Astrocyte (in vitro differentiated cells and primary cell): ENCODE results near the gene KCNE1.

Experiments used
- EZH2 ChIP-seq: IDR thresholded peaks from 2 replicates; pipeline ENCODE4 v1.6.1; 2012; ENCODE audit warnings: mild to moderate bottlenecking, low read length, inconsistent platforms; ENCODE audit not compliant: insufficient read depth
- TF ChIP-seq, protein P1 (sequence below): IDR thresholded peaks from 2 replicates; pipeline ENCODE4 v1.5.1; 2011; ENCODE audit warnings: low read depth, mild to moderate bottlenecking, inconsistent platforms, low read length, moderate library complexity; ENCODE audit not compliant: insufficient read depth

DNA sequence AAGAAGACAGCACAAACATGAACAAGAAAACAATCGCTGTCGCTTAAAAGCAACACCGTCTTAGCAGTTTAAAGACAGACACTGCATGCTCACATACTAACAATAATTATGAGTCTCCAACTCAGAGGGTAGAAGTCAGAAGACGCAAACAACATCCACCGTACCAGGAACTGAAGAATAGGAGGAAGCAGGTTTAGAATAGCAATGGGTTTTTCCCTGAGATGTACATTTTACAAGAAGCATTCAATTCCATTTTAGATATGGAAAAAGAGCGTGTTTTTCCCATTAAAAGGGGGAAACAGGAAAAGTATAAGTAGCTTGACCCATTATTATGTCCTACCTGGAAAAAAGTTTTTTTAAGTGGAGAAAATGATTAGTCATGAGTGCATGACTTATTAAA lies 34.5 kb upstream of the KCNE1 start:
- TF ChIP-seq, protein P1, sequence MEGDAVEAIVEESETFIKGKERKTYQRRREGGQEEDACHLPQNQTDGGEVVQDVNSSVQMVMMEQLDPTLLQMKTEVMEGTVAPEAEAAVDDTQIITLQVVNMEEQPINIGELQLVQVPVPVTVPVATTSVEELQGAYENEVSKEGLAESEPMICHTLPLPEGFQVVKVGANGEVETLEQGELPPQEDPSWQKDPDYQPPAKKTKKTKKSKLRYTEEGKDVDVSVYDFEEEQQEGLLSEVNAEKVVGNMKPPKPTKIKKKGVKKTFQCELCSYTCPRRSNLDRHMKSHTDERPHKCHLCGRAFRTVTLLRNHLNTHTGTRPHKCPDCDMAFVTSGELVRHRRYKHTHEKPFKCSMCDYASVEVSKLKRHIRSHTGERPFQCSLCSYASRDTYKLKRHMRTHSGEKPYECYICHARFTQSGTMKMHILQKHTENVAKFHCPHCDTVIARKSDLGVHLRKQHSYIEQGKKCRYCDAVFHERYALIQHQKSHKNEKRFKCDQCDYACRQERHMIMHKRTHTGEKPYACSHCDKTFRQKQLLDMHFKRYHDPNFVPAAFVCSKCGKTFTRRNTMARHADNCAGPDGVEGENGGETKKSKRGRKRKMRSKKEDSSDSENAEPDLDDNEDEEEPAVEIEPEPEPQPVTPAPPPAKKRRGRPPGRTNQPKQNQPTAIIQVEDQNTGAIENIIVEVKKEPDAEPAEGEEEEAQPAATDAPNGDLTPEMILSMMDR, result no peak
- TF ChIP-seq EZH2, result no peak
